Measurements from ENCODE around the gene GRM7. TPM values are rescaled to one million over a fixed set of nuclear protein-coding genes. Genes with fewer than 3 reads are reported as not detected.

GRM7 gene
- total and polyA plus RNA-seq, 10 donors, result 0.02 to 0.20 (median 0.14) TPM; not detected in 7

- Histone ChIP-seq H3K4me1 (no peaks in the 10 kb centered on the region), H3K4me3 (no peak overlapping the region), H3K27ac (no peak overlapping the region), H3K36me3 (no peaks in the 10 kb centered on the region), H3K9me3 (no peaks in the 10 kb centered on the region), H3K27me3 (replicated peaks in 1 of 7) (no peaks in the 10 kb centered on the region)
- no peak for TF ChIP-seq POLR2AphosphoS5 (IDR thresholded peaks at IDR 0.05)
- no peak for TF ChIP-seq CTCF (IDR thresholded peaks at IDR 0.05 in 8 of 11, conservative IDR thresholded peaks at IDR 0.05 in 3 of 11)
- TF ChIP-seq POLR2A (IDR thresholded peaks at IDR 0.05), result no peak
- intact Hi-C loops (cut with DNase I; ENCODE audit: low total_unique reads), result no loop called here
- no peak for DNase-seq
These were observed 777.2 kb downstream of the GRM7 start for GRCh38 chr3:7638103-7638502.

DNA sequence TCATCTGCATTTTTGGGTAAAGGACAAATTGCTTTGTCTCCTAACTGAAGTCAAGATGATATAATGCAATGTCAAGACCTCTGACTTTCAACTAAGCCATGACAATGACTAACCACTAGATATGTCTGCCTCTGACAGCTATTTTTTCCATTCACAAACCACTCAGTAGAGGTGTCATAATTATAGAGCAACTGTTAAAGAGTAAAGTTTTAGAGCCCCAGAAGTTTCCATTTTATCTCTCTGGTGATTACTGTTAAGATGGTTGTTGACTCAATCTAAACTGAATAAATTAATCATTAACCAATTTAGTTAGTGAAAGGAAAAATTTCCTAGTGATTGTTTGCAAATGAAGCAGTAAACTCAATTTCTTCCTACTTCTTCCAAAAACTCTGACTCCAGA is 779.9 kb downstream of the GRM7 start:
- H3K4me1 ChIP-seq, result no peaks in the 10 kb centered on the region
- no peaks in the 10 kb centered on the region for H3K27me3 ChIP-seq (replicated peaks in 1 of 7)
- intact Hi-C loops (cut with DNase I; ENCODE audit: low total_unique reads), result no loop called here
- H3K9me3 ChIP-seq, result no peaks in the 10 kb centered on the region
- TF ChIP-seq CTCF (IDR thresholded peaks at IDR 0.05 in 8 of 11, conservative IDR thresholded peaks at IDR 0.05 in 3 of 11), result no peak
- no peak for TF ChIP-seq POLR2AphosphoS5 (IDR thresholded peaks at IDR 0.05)
- TF ChIP-seq POLR2A (IDR thresholded peaks at IDR 0.05), result no peak
- no peak overlapping the region for H3K27ac ChIP-seq
- no peaks in the 10 kb centered on the region for H3K36me3 ChIP-seq
- no peak for DNase-seq
- H3K4me3 ChIP-seq, result no peak overlapping the region

DNA sequence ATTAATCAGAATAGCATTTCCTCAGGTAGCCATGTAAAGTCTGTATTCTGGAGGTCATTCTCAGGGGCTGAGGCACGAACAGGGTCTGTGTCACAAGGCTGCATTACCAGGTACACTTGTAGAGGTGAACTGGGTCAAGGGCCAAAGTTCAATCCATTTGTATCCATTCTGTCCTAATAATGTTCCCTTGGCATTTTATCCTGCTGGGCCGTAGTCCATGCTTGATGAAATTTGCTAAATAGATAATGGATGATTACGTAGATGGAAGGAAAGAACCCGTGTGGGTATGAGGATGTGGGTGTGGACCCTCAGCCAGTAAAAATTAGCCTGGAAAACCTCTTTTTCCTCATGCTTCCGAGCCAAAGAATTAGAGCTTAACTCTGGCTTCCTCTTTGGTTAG is 785.9 kb downstream of the GRM7 start:
- Histone ChIP-seq H3K36me3 (no peaks in the 10 kb centered on the region), H3K9me3 (no peaks in the 10 kb centered on the region), H3K27ac (no peak overlapping the region), H3K4me3 (no peak overlapping the region), H3K27me3 (replicated peaks in 1 of 7) (no peaks in the 10 kb centered on the region), H3K4me1 (no peaks in the 10 kb centered on the region)
- no peak for DNase-seq
- WGBS, 5 donors, result 38 to 82% (median 56%) methylated on average over 5 of the region's 5 CpGs
- intact Hi-C loops (cut with DNase I; ENCODE audit: low total_unique reads), result no loop called here
- TF ChIP-seq POLR2A (IDR thresholded peaks at IDR 0.05) (no peak), CTCF (IDR thresholded peaks at IDR 0.05 in 8 of 11, conservative IDR thresholded peaks at IDR 0.05 in 3 of 11) (no peak)

- TF ChIP-seq CTCF (IDR thresholded peaks at IDR 0.05 in 8 of 11, conservative IDR thresholded peaks at IDR 0.05 in 3 of 11) (no peak), POLR2AphosphoS5 (IDR thresholded peaks at IDR 0.05) (no peak), POLR2A (IDR thresholded peaks at IDR 0.05) (no peak)
- Histone ChIP-seq H3K27ac (no peak overlapping the region), H3K9me3 (peaks cover 0 to 5% (median 0%) of the 10 kb centered on the region in 8 donors), H3K36me3 (no peaks in the 10 kb centered on the region), H3K4me1 (no peaks in the 10 kb centered on the region), H3K27me3 (replicated peaks in 1 of 7) (no peaks in the 10 kb centered on the region), H3K4me3 (no peak overlapping the region)
- no peak for DNase-seq
- whole genome bisulfite sequencing, 5 donors, result 77 to 88% (median 81%) methylated on average over 1 of the region's 1 CpG
- intact Hi-C loops (cut with DNase I; ENCODE audit: low total_unique reads), result no loop called here
These were observed 789.6 kb downstream of the GRM7 start for GRCh38 chr3:7650466-7650865.
